ENCODE data around the gene LY6G6F.

- TF ChIP-seq CTCF (IDR thresholded peaks at IDR 0.05; ENCODE audit: low read length), result no peak
- TF ChIP-seq EZH2 (IDR thresholded peaks at IDR 0.05; ENCODE audit: borderline replicate concordance, low read length), result no peak
Measured at GRCh38 chr6:31739639-31740396, 33.2 kb downstream of the LY6G6F start, which contains the start of gene MSH5.

Measured in OCI-LY1 (cell line).